Putamen (tissue), 1 donor: ENCODE results near the gene RFC1.
"Not testable (repeated sequence)": the region's sequence is repeated elsewhere in the genome, so short reads cannot be mapped to it uniquely, and the experiment has no call there.

ENCODE experiments used
- DNase-seq: peaks from one replicate; pipeline ENCODE4 v3.0.0-alpha.2; 2016; ENCODE audit warnings: low spot score

The RFC1 gene, protein sequence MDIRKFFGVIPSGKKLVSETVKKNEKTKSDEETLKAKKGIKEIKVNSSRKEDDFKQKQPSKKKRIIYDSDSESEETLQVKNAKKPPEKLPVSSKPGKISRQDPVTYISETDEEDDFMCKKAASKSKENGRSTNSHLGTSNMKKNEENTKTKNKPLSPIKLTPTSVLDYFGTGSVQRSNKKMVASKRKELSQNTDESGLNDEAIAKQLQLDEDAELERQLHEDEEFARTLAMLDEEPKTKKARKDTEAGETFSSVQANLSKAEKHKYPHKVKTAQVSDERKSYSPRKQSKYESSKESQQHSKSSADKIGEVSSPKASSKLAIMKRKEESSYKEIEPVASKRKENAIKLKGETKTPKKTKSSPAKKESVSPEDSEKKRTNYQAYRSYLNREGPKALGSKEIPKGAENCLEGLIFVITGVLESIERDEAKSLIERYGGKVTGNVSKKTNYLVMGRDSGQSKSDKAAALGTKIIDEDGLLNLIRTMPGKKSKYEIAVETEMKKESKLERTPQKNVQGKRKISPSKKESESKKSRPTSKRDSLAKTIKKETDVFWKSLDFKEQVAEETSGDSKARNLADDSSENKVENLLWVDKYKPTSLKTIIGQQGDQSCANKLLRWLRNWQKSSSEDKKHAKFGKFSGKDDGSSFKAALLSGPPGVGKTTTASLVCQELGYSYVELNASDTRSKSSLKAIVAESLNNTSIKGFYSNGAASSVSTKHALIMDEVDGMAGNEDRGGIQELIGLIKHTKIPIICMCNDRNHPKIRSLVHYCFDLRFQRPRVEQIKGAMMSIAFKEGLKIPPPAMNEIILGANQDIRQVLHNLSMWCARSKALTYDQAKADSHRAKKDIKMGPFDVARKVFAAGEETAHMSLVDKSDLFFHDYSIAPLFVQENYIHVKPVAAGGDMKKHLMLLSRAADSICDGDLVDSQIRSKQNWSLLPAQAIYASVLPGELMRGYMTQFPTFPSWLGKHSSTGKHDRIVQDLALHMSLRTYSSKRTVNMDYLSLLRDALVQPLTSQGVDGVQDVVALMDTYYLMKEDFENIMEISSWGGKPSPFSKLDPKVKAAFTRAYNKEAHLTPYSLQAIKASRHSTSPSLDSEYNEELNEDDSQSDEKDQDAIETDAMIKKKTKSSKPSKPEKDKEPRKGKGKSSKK

DNA sequence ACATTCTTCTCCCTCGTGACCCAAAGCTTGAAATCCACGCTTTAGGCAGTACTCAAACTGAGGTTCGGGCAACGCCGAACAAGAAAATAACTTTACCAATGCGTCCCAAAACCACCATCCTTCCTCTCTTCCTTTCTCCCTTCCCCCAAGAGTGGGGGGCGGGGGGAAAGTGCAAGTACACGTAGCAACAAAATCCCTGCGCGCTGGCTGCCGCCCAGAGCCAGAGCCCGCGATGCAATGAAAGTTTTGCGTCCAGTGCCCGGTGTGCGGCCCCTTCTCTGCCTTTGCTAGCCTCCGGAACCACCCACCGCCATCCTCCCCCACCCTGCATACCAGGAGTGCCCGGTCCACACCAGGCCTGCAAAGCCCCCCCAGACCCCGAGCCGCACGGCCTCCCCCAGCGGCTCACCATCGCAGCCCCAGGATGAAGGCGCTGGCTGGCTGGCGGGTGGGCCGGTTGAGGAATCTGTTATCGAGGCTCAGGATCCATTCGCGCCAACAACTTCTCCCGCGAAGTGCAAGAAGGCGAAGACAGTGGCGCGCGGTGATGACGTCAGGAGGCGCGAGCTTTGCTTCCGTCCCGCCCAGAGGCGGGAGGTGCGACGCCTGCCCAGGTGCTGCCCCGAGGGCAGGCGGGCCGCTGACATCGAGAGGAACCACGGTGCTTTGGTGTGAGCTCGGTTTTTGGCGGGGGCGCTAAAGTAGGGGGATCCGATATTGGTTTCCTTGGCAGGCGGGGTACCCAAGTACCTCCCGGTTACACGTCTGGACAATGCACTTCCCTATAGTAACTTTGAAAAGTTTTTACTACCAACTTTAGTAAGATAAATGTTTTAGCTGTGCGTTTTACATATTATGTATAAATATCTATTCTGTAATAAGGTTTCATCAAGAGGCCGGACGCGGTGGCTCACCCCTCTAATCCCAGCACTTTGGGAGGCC is at the start of gene RFC1:
RFC1 (minus strand) TSS at position 533 of the 942 bp plus-strand sequence; CDS start at position 412, 121 bp downstream.
- DNase-seq, result peak; percentile 83

DNA sequence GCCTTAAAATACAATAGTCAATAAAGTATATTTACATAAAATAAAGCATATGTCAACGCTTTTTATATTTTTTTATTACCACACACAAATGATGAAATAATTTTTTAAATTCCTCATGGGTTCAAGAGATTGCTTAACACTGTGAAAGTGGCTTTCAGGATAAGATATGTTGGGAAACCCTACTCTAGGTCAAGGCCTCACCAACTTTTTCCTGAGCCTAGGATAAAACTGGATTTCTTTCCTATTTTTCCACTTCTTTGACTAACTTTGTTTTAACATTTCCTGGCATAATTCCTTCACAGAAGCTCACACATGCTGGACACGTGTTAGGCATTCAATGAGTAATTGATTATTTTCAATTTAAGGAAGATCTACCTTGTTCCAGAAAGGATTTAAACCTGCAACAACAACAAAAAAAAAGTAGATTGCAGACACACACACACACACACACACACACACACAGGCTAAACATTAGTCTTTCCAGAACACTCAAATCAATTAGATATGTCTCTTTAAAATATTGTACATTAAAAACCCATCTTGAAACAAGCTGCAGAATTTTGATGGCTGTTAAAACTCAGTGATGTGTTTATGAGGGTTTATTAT is 49.6 kb upstream of the RFC1 start:
- no peak for DNase-seq

DNA sequence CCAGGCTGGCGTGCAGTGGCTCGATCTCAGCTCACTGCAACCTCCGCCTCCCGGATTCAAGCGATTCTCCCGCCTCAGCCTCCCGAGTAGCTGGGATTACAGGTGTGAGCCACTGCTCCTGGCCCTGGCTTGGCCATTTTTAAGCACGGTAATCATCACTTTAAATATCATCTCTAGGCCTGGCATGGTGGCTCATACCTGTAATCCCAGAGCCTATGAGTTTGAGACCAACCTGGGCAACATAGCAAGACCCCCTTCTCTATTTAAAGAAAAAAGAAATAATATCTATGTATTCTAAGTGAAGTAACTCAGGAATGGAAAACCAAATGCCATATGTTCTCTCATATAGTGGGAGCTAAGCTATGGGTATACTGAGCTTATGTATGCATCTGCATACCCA is 45.4 kb upstream of the RFC1 start:
- not testable (repeated sequence) for DNase-seq

DNA sequence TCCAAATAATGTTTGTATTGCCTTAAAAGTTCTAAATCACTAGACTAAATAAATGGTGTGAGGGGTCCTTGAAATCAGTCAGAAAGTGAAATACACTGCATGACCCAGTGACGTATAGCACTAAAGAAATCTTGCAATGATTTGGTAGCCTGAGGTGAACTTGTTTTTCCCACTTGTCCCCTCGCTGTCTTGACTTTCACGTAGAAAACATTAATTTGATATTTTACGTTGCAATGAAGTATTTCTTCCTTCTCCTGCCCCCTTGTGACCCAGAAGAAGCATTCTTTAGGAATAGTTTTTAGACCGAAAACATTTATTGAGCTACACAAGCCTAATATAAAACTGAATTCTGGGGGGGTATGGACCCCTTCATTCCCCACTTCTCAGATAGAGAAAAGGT is 44.3 kb upstream of the RFC1 start:
- DNase-seq, result no peak

DNA sequence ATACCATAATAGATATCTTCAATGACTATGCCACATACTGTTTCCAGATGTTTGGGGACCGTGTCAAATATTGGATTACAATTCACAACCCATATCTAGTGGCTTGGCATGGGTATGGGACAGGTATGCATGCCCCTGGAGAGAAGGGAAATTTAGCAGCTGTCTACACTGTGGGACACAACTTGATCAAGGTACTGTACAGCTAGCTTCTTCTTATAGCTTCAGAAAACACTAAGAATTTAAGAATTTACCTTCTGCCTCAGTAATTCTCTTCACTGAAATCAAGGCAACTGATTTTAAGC is 41.4 kb upstream of the RFC1 start:
- no peak for DNase-seq

DNA sequence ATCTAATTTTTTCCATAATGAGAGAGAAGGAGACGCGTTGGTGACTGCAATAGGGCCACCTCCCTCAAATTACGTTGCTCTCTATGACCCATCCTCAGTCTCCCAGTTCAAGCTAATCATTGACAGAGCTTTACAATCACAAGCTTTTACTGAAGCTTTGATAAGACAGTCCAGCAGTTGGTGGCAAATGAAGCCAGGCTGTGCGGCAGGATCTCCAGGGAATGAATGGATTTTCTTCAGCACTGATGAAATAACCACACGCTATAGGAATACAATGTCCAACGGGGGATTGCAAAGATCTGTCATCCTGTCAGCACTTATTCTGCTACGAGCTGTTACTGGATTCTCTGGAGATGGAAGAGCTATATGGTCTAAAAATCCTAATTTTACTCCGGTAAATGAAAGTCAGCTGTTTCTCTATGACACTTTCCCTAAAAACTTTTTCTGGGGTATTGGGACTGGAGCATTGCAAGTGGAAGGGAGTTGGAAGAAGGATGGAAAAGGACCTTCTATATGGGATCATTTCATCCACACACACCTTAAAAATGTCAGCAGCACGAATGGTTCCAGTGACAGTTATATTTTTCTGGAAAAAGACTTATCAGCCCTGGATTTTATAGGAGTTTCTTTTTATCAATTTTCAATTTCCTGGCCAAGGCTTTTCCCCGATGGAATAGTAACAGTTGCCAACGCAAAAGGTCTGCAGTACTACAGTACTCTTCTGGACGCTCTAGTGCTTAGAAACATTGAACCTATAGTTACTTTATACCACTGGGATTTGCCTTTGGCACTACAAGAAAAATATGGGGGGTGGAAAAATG is 40.8 kb upstream of the RFC1 start, which contains the start of gene KLB:
KLB (plus strand) TSS at position 168 of the 821 bp plus-strand sequence; CDS start at position 188, 20 bp downstream.
- no peak for DNase-seq

DNA sequence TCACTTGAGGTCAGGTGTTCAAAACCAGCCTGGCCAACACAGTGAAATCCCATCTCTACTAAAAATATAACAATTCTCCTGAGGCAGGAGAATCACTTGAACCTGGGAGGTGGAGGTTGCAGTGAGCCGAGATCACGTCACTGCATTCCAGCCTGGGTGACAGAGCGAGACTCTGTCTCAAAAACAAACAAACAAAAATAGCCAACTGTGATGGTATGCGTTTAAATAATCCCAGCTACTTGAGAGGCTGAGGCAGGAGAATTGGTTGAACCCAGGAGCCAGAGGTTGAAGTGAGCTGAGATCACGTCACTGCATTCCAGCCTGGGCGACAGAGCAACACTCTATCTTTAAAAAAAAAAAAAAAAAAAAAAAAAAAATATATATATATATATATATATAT is 35.5 kb upstream of the RFC1 start:
- not testable (repeated sequence) for DNase-seq

DNA sequence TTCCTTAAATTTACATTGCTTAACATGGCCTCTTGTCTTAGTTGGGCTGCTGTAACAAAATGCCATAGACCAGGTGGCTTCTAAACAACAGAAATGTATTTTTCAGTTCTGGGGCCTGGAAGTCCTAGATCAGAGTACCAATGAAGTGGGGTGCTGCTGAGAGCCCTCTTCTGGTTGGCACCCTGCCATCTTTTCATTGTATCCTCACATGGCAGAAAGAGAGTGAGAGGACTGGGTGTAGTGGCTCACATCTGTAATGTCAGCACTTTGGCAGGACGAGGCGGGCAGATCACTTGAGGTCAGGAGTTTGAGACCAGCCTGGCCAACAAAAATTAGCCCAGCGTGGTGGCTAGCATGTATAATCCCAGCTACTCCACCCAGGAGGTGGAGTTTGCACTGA is 28.5 kb upstream of the RFC1 start:
- no peak for DNase-seq

DNA sequence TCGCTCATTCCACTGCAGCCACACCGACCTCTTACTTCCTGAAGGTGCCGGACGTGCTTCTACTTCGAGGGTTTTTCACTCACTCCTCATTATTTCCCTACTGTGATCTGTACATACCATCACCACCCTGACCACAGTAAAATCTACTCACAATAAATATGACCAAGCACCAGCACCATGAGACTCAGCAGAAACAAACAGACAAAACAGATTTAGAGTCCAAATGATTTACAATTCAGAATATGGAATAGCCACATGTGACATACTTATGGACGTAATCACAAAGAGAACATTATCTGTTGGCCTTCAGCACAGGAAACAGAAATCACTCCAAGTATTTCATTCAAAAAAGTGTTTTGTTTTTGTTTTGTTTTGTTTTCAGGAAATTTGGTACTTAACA is 24.4 kb upstream of the RFC1 start:
- DNase-seq, result no peak

DNA sequence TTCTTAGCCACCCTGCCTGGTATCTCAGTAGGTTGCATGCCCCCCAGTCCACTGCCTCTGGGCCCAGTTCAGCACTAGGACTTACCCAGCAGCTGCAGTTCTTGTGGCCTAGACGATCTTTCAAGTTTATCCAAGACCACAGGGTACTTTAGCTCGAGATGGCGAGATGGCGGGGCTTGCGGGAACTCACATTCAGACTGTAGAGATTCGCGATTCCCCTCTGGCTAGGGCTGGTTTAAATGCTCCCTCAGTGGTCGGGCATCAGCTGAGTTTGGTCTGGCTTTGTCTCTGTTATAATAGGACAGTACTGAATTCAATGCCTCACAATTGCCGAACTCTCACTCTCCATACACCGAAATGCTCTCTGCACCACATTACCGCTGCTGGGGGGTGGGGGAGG is 18.4 kb upstream of the RFC1 start:
- no peak for DNase-seq

DNA sequence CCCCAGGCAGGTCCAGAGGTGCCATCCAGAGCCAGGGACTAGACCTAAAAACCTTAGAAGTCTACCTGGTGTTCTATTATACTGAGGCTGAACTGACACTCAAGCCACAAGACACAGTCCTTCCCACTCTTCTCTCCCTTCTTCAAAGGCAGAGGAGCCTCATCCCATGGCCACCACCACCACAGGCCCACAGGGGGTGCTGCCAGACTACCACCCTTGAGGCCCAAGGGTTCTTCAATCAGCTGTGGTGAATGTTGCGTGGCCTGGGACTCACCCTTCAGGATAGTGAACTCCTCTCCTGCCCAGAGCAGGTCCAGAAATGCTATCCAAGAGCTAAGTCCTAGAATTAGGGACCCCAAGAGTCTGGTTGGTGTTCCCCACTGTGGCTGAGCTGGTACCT is 17.5 kb upstream of the RFC1 start:
- no peak for DNase-seq

DNA sequence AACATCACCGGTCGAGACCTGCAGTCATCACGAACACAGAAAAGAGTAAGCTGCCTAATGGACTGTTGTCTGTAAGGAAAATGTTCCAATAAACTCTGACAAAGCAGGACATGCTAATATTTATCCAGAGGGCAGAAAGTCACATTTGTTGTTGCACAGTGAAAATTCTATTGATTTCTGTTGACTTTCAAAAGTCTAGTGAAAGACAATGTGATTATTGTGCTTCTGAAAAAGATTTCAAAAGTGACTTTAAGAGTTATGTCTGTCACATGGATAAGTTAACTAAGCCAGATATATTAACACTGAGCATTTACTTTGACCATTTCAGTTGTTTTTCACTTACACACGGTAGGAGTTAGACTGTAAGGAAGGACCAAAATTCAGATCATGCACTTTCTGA is 9.3 kb upstream of the RFC1 start:
- DNase-seq, result no peak

DNA sequence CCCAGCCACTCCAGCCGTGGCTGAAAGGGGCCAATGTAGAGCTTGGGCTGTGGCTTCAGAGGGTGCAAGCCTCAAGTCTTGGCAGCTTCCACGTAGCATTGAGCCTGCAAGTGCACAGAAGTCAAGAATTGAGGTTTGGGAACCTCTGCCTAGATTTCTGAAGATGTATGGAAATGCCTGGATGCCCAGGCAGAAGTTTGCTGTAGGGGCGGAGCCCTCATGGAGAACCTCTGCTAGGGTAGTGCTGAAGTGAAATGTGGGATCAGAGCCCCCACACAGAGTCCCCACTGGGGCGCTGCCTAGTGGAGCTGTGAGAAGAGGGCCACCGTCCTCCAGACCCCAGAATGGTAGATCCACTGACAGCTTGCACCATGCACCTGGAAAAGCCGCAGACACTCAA is 5.0 kb upstream of the RFC1 start:
- DNase-seq, result not testable (repeated sequence)

DNA sequence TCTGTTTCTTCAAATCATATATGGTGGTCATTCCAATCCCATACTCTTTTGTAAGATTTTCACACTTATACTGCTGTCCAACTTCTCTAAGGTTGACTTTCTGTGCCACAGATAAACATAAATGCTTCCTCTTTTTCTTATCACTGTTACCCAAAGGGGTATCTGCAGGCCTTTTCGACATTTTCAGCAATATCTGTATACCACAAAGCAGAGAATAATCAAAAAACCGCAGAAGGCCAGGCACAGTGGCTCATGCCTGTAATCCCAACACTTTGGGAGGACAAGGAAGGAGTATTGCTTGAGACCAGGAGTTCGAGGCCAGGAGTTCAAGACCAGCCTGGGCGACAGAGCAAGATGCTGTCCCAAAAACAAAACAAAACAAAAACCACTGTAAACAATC is 3.1 kb upstream of the RFC1 start:
- DNase-seq, result no peak

DNA sequence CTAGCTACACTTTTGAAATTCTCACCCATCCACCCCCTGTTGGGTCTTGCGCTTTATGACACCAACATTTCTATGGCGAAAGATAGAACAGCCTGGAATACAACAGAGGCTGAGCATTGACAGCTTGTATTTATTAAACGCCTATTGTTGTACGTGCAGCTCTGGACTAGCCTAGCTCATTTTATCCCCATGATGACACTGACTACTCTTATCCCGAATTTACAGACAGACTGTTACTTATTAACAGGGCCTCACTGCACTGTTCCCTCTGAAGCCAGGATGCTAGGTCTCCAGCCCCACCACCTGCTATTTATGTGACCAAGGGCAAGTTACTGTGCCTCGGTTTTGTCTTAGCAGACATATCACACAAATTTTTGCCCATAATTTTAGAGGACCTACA is 1.0 kb upstream of the RFC1 start:
- DNase-seq, result no peak

DNA sequence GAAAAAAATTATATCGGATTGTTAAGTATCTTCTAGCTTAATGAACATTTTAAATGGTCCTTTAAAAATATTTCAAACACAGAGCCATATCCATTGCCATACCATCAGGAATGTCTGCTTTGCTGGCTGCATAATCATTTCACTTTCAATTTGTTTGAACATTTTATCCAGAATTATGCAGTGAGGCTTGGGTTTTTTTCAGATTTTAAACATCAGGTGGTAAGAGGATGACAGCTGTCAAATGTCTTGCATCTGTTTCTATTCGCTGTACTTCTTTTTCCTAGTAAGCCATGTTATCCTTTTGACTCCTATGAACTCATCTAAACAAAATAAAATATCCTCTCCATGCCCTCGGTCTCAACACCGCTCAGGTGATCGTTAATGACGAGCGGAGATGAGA is 802 bp downstream of the RFC1 start:
- DNase-seq, result no peak

DNA sequence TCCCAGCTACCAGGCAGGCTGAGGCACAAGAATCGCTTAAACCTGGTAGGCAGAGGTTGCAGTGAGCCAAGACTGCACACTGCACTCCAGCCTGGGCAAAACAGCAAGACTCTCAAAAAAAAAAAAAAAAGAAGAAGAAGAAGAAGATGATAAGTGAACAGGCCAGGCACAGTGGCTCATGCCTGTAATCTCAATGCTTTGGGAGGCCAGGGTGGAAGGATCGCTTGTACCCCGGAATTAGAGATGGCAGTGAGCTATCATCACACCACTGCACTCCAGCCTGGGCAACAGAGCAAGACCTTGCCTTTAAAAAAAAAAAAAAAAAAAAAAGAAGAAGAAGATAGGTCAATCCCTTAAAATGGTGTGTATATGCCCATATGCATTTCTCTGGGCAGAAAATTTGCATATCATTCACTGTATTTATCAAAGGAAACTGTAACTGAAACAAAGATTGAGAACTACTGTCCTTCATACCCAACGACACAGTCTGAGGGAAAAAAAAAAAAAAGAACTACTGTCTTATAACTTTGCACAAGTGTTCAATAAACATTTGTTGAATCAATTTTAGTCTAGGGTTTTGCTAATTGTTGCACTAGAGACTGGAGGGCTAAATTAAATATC is 2.3 kb downstream of the RFC1 start:
- DNase-seq, result no peak

DNA sequence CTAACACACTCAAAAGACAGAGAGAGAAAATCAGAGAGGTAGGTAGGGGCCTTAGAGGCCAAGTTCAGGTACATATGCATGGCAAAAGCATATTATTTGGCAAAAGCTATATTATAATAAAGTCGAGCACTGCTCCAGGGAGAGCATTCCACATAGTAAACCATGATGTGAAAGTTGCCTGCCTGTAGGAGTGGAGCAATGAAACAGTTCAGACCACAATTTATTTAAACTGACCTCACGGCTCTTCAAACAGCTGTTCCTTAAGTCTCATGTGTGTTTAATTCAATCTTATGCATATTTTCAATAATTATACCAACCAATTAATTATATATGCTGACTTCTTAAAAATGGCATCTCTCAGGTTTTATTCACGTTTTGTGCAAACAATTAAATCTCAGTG is 3.3 kb downstream of the RFC1 start:
- DNase-seq, result no peak

DNA sequence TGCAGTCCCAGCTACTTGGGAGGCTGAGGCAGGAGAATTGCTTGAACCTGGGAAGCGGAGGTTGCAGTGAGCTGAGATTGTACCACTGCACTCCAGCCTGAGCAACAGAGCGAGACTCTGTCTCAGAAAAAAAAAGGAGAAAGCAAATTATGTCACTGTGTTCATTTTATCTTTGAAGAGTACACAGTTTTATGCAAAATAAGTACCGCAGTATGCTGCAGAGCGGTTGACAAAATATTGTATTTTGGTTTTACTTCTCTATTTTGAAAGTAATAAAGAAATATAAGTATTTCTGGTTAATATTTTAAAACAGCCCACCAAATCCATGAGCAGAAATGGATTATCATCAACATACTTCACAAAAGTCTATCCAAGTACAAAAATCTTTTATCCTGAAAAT is 5.6 kb downstream of the RFC1 start:
- DNase-seq, result not testable (repeated sequence)

DNA sequence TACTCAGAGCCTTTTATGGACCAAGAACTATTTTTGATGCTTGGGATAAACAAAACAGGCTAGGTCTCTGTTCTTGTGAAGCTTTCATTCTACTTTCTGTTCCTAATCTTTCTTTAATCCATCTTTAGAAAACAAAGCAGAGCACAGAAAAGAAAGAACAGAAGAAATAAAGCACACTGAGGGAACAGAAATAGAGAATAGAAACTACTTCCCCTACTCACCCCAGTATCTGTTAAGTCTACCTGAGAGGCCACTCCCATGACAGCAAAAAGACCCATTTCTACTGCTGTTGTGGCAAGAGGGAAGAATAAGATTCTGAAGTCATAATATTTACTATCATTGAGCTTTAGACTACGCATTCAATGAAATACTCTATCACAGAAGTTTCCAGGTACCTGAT is 9.2 kb downstream of the RFC1 start:
- no peak for DNase-seq
